A673 (cell line): ENCODE results near the gene THOC5.
"Not testable (repeated sequence)": the region's sequence is repeated elsewhere in the genome, so short reads cannot be mapped to it uniquely, and the experiment has no call there.

ENCODE experiments used
- EZH2 ChIP-seq: fragments of 200-600 bp; sonication (generic); IDR thresholded peaks from 2 replicates; pipeline ENCODE4 v1.6.1; 2017; ENCODE audit warnings: borderline replicate concordance, low read depth, mild to moderate bottlenecking, mixed read lengths, antibody characterized with exemption, low read length; ENCODE audit not compliant: poor library complexity, severe bottlenecking
- TF ChIP-seq, protein P1 (sequence below): fragments of 300-800, 200-600 bp; sonication (generic); conservative IDR thresholded peaks from 2 replicates; pipeline ENCODE4 v1.5.1; 2017; ENCODE audit warnings: low read depth, mild to moderate bottlenecking, antibody characterized with exemption, low read length, moderate library complexity, mixed read lengths

DNA sequence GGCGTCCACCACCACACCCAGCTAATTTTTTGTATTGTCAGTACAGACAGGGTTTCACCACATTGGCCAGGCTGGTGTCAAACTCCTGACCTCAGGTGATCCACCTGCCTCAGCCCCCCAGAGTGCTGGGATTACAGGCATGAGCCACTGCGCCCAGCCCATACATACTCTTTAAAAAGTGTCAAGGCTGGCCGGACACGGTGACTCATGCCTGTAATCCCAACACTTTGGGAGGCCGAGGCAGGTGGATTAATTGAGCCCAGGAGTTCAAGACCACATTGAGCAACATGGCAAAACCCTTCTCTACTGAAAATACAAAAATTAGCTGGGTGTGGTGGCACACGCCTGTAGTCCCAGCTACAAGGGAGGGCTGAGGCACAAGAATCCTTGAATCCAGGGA lies 40.9 kb upstream of the THOC5 start:
- TF ChIP-seq, protein P1, sequence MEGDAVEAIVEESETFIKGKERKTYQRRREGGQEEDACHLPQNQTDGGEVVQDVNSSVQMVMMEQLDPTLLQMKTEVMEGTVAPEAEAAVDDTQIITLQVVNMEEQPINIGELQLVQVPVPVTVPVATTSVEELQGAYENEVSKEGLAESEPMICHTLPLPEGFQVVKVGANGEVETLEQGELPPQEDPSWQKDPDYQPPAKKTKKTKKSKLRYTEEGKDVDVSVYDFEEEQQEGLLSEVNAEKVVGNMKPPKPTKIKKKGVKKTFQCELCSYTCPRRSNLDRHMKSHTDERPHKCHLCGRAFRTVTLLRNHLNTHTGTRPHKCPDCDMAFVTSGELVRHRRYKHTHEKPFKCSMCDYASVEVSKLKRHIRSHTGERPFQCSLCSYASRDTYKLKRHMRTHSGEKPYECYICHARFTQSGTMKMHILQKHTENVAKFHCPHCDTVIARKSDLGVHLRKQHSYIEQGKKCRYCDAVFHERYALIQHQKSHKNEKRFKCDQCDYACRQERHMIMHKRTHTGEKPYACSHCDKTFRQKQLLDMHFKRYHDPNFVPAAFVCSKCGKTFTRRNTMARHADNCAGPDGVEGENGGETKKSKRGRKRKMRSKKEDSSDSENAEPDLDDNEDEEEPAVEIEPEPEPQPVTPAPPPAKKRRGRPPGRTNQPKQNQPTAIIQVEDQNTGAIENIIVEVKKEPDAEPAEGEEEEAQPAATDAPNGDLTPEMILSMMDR, result not testable (repeated sequence)
- TF ChIP-seq EZH2, result not testable (repeated sequence)
